NCI-H69 (cell line): ENCODE data around the gene PACSIN2.
"Not testable (repeated sequence)": the region's sequence is repeated elsewhere in the genome, so short reads cannot be mapped to it uniquely, and the experiment has no call there.

ENCODE experiments used
- DNase-seq: peaks from one replicate; lab custom pipeline; 2025; lab: John Stamatoyannopoulos, UW

The PACSIN2 gene

GRCh38 chr22:42967005-42967404, 47.9 kb downstream of the PACSIN2 start:
- no peak for DNase-seq

DNA sequence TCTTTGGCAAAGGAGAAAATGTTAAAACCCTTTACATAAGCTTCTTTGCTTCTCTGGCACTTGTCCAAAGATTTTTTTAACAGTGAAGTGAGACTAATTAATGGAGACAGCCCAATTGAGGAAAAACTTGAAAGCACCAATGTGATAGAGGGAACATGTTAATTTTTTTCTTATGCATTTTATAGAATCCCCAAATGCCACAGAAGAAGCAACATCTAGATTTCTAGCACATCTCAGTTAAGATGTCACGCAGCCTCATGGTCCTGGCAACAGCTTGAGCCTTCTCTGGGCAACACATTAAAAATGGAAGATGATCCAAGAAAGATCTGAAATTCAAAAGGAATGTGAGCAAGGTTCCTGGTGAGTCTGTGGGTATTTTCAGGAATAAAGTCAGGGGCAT, 48.5 kb downstream of the PACSIN2 start:
- DNase-seq = peak; percentile 41

DNA sequence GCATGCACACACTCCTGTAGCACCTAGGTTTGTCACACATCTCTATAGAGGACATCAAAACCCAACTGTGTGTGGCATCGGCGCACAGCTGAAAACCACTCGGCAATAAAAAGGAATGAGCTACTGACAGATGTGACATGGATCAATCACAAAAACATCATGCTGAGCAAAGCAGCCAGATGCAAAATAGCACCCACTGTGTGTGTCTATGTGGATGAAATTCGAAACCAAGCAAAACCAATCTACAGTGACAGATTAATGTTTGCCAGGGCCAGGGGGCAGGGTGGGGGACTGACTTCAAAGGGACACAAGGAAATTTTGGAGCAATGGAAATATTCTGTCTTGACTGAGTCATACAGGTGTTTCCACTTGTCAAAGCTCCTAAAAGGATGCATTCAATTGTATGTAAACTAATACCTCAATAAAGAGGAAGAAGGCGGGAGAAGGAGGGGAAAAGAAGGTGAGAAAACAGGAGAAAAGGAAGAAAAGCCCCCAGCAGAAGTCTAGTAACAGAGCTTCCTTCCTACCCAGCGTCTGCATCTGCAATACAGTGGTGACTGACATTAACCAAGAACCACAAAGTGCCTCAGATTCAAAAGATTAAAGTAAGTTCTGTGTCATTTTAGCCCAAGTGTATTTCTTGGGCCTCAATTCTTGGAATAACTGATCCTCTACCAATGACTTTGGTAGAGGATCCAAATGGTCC, 49.8 kb downstream of the PACSIN2 start:
- peak; percentile 97 for DNase-seq

DNA sequence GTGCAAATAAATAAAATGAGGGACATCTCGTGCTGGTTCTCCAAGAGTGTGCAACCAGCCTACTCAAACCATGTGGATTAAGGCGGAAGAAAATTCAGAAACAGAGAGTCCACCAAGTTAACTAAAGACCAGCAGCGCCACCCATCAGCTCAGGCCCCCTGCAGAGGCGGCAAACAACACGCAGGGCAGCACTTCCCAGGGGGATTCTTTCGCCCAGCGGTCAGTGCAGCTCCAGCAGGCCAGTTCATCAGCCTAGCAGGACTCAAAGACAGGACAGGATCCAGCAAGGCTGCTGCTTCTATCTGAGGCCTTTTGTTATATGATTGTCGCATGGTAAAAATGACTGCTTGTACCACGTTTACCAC, 51.7 kb downstream of the PACSIN2 start:
- no peak for DNase-seq

DNA sequence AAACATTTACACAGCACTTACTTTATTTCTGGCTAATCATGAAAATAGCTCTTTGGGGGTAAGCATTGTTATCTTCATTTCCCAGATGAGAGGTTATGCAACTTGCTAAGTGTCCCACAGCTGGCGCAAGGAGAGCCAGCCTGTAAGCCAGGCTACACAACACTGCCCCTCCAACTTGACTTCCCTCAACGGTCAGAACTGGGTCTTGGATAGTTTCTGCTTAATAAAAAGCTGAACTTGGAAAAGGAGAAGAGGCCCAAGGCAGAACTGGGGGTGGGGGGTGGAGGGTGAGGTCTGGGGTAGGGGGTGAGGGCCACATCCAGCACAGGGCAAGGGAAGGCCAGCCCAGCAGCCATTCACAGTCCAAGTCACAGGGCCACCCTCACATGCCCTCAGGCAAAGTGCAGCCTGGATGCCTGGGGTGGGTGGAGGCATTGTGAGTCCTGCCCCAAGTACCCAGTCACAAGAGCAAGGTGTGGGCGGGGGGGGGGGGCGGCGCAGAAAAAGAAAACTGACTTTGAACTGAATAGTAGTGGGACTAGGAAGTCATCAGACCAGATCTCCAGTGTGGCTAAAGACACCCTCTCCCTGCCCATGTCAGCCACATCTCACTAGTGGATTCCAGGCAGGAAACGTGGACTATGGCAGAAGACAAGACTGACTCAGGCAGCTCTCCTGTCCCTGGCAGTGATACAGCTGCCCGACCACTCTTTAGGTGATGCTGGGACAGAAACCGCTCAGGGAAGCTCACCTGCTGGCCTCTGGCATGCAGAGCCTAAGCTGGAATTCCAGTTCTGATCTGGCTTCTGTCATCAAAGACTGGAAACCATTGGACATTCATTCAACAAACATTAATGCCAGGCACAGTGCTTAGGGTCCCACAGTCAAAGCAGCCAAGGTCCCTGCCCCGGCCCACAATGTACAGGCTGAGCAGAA, 52.4 kb downstream of the PACSIN2 start:
- peak; percentile 39 for DNase-seq

- peak; percentile 31 for DNase-seq
Measured at GRCh38 chr22:42961810-42962209, 53.1 kb downstream of the PACSIN2 start.

DNA sequence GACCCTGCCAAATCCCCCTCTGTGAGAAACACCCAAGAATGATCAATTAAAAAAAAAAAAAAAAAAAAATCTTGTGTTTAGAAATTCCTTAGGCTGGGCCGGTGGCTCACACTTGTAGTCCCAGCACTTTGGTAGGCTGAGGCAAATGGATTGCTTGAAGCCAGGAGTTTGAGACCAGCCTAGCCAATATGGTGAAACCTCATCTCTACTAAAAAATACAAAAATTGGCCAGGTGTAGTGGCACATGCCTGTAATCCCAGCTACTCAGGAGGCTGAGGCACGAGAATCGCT, 53.6 kb downstream of the PACSIN2 start:
- not testable (repeated sequence) for DNase-seq

DNA sequence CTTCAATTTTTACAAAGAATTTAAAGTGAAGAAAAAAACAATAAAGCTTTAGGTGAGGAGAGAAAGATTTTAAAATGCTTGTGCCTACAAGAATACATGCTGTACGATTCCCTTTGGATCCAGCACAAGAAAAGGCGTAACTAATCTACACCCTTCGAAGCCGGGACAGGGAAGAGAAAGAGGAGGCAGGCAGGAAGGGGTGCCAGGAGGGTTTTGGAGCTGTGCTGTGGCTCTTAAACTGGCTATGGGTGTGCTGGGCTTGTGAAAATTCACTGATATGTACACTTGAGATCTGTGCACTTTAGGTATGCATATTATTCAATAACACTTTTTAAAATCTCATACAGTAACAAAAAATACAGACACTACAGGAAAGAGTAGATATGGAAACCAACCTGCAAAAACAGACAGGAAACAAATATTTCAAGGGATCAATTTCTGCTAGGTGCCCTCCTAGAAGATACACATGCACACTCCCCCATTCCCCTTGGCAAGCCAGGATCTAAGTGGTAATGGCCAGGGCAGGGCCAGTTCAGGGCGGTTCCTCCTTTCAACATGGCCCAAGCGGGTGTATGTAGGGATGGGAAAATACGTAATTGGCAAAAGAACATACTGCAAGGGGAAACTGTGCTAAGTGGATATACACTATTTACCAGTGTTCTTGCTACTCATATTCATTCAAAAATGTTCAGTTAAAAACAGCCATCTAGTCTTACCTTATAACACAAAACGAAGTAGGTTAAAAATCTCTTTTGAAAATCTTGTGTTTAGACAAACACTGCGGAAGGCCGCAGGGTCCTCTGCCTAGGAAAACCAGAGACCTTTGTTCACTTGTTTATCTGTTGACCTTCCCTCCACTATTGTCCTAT, 54.2 kb downstream of the PACSIN2 start:
- no peak for DNase-seq

GRCh38 chr22:42959576-42960509, 55.1 kb downstream of the PACSIN2 start:
- DNase-seq = peak; percentile 41

DNA sequence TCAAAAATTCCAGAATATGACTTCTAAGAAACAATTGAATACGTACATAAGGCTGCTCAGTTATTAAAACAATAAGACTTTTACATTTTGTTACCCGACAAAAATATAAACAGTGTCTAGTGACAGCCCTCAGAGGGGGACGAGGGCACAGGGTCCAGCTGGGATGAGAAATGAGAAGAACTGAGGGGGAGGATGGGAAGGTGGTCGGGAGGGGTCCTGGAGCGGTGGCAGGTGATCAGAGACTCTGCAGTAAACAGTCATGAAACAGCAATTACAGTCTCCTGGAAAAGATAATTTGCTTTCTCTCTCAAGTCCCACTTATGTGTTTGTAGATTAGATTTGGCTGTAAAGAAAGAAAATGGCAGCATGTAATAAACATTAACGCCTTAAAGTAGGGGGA, 56.0 kb downstream of the PACSIN2 start:
- no peak for DNase-seq

- DNase-seq = no peak
Measured at GRCh38 chr22:42957958-42958357, 57.0 kb downstream of the PACSIN2 start.

GRCh38 chr22:42957544-42957943, 57.4 kb downstream of the PACSIN2 start:
- no peak for DNase-seq

GRCh38 chr22:42955848-42956247, 59.1 kb downstream of the PACSIN2 start:
- no peak for DNase-seq

DNA sequence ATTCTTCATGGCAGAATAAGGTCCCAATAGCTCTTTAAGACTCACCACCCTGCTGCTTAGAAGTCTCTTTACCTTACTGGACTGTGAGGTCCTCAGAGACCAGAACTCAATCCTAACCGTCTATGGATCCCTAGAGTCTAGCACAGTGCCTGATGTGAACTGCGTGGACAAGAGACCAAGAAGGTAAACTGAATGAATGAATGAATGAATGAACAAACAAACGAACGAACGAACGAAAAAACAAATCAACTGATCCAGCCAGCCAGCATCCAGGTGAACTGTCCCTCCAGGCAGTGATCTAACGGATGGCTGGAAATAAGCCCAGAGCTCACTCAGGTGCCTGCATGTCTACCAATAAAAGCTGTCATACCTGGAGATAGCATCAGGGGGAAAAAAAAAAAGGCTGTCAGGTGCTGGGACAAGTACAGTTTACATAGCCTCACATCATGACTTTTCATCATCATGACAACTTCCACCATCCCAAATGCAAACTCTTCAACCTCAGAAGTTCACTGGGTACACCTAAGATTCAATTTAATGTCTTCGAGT, 59.8 kb downstream of the PACSIN2 start:
- peak; percentile 36 for DNase-seq

DNA sequence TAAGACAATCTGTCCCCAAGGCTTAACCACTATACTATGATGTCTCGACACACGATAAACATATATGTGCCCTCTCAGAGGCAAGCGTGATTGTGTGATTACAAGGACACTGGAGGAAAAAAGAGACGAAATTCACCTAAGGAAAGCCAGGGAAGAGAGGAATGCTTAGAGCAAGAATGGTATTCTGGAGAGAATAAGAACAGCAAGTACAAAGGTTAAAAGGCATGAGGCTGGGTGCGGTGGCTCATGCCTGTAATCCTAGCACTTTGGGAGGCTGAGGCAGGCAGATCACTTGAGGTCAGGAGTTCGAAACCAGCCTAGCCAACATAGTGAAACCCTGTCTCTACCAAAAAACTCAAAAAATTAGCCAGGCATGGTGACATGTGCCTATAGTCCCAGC, 61.2 kb downstream of the PACSIN2 start:
- not testable (repeated sequence) for DNase-seq

- no peak for DNase-seq
Measured at GRCh38 chr22:42951093-42951710, 63.7 kb downstream of the PACSIN2 start.

DNA sequence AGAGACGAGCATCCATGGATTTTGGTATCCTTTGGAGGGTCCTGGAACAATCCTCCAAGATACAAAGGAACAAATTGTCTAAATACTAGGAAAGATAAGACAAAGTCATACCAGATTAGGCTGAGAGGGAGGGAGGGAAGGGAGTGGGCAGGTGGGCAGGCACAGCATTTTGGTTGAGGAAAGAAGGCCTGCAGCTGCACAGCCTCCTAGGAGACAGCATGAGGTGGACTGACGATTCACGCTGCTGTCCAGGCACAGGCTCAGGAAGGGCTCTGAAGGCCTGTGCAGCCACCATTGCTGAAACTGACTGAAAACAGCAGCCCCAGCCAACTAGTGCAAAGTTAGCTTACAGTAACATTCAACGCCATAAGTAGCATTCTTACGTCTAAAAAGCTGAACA, 64.7 kb downstream of the PACSIN2 start:
- peak; percentile 16 for DNase-seq

DNA sequence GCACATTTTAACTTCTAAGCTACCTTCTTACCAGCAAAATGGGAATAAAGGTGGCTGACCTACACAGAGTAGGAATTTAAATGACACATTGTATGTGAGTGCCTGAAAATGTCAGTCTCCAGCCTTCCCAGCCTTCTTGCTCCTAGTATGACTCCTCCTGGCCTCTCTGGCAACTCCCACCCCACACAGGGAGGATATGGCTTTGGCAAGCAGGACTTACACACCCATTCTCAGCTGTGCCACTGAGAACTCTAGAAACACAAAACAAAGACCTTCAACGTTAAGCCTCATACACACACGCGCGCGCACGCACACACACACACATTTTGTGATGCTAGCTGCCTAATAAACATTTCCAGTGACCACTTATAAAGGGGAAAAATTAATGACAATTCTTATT, 65.8 kb downstream of the PACSIN2 start:
- DNase-seq = peak; percentile 56

DNA sequence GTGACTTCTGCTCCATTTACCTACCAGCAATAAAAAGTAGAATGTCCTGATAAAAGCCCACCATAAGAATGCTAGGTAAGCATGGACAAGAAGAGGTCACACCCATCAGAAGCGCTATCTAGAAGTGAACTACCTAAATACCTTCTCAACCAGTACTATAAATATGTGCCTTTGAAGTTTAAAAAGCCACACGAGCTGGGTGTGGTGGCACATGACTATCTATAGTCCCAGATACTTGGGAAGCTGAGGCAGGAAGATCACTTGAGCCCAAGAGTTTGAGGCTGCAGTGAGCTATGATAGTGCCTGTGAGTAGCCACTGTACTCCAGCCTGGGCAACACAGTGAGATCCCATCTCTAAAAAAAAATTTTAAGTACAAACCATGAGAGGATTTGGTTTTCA, 66.7 kb downstream of the PACSIN2 start:
- DNase-seq = no peak

DNA sequence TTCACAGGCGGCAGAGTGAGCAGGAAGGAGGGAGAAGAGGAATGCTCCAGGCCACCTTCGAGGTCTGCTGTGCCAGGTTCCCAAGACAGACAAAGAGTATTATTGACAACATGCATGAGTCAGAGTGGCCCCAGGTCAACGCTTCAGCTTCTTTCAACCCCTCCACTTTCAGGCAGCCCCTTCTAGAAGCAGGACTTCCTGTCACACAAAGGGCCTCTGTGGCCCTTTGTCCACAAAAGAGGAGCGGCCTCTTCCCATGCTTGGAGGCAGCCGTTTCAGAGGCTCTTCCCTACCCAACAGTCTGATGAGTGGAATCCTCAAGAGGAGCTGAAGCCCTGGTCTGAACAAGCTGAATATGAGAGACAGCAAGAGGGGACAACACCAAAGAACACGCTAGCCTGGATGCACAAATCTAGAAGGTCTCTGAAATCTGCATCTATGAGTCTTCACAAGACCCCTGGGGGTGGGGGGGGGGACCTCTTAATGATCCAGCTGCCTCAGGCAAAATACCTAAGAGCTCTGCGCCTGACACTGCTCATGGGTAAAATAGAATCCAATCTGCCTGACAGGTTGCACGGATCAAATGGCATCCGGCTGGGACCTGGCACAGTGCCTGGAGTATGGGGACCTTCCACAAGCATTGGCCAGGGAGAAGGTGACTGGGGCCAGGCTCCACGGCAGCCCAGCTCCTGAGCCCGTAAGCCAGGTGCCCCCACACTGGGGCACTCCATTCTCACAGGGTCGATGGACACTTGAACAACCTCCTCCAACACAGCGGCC, 67.5 kb downstream of the PACSIN2 start:
- DNase-seq = peak; percentile 96
